Skeletal muscle tissue (tissue), 4 donors: ENCODE results near the gene FBXO27. TPM values are rescaled to one million over a fixed set of nuclear protein-coding genes. Genes with fewer than 3 reads are reported as not detected.

Experiments
- H3K27ac ChIP-seq: one replicate; pipeline ENCODE4 v1.7.0; 2013; ENCODE audit warnings: mild to moderate bottlenecking, low read depth, low read length, inconsistent platforms
- H3K27me3 ChIP-seq, 3 donors: one replicate each; pipeline ENCODE4 v1.7.0; 2013; ENCODE audit warnings: low read length in 3 of 3; ENCODE audit not compliant: control insufficient read depth in 3 of 3, insufficient read depth in 3 of 3
- H3K36me3 ChIP-seq, 3 donors: one replicate each; pipeline ENCODE4 v1.7.0; 2013; ENCODE audit warnings: low read length in 3 of 3; ENCODE audit not compliant: control insufficient read depth in 3 of 3, insufficient read depth in 3 of 3
- H3K4me1 ChIP-seq, 3 donors: one replicate each; pipeline ENCODE4 v1.7.0; 2013; ENCODE audit warnings: low read length in 3 of 3, mild to moderate bottlenecking in 3 of 3; ENCODE audit not compliant: control insufficient read depth in 3 of 3, insufficient read depth in 3 of 3
- H3K4me3 ChIP-seq, 3 donors: one replicate each; pipeline ENCODE4 v1.7.0; 2013; ENCODE audit warnings: low read length in 3 of 3
- H3K9ac ChIP-seq, 3 donors: one replicate each; pipeline ENCODE4 v1.7.0; 2013; ENCODE audit warnings: low read length in 3 of 3, mild to moderate bottlenecking in 3 of 3, moderate library complexity in 2 of 3, low read depth in 1 of 3
- H3K9me3 ChIP-seq, 3 donors: one replicate each; pipeline ENCODE4 v1.7.0; 2013; ENCODE audit warnings: low read length in 3 of 3; ENCODE audit not compliant: control insufficient read depth in 3 of 3
- total RNA-seq: library from RNA; depleted of rRNA; stranded (reverse); fragments of >200 nt; gene quantifications from one replicate; pipeline ENCODE4 v1.2.3, GENCODE V29; 2014
- donor health status: Osteomylitis.

Gene FBXO27
- total RNA-seq, 1 donor from 2014 or later, result 1.0 TPM

GRCh38 chr19:39046037-39046821 lies 13.9 kb upstream of the FBXO27 start:
- H3K9me3 ChIP-seq, result no peaks in the 10 kb centered on the region
- H3K4me1 ChIP-seq, result no peaks in the 10 kb centered on the region

GRCh38 chr19:39045506-39045905 lies 13.2 kb upstream of the FBXO27 start:
- H3K36me3 ChIP-seq, result no peaks in the 10 kb centered on the region
- no peaks in the 10 kb centered on the region for H3K9me3 ChIP-seq
- H3K9ac ChIP-seq, result no peak overlapping the region
- peaks cover 0 to 3% (median 3%) of the 10 kb centered on the region in 3 donors for H3K27me3 ChIP-seq
- no peak overlapping the region for H3K27ac ChIP-seq
- H3K4me1 ChIP-seq, result no peaks in the 10 kb centered on the region
- H3K4me3 ChIP-seq, result no peak overlapping the region

More at GRCh38 chr19:39046037-39046821, 13.9 kb upstream of the FBXO27 start:
- H3K27ac ChIP-seq, result no peak overlapping the region
- H3K9ac ChIP-seq, result no peak overlapping the region
- H3K36me3 ChIP-seq, result no peaks in the 10 kb centered on the region
- no peak overlapping the region for H3K4me3 ChIP-seq
- peaks cover 0 to 3% (median 3%) of the 10 kb centered on the region in 3 donors for H3K27me3 ChIP-seq

GRCh38 chr19:39038098-39038497 lies 5.7 kb upstream of the FBXO27 start:
- Histone ChIP-seq H3K4me3 (no peak overlapping the region), H3K27ac (no peak overlapping the region), H3K27me3 (peaks cover 0 to 8% (median 5%) of the 10 kb centered on the region in 3 donors), H3K4me1 (no peaks in the 10 kb centered on the region), H3K36me3 (no peaks in the 10 kb centered on the region), H3K9me3 (no peaks in the 10 kb centered on the region), H3K9ac (no peak overlapping the region)

GRCh38 chr19:39037194-39037593 lies 4.8 kb upstream of the FBXO27 start:
- peaks cover 0 to 7% (median 0%) of the 10 kb centered on the region in 3 donors for H3K4me1 ChIP-seq
- no peaks in the 10 kb centered on the region for H3K36me3 ChIP-seq
- H3K27ac ChIP-seq, result no peak overlapping the region
- no peaks in the 10 kb centered on the region for H3K9me3 ChIP-seq
- no peak overlapping the region for H3K4me3 ChIP-seq
- H3K9ac ChIP-seq, result no peak overlapping the region
- H3K27me3 ChIP-seq, result peaks cover 0 to 11% (median 5%) of the 10 kb centered on the region in 3 donors

GRCh38 chr19:39036581-39036980 lies 4.2 kb upstream of the FBXO27 start:
- no peak overlapping the region for H3K4me3 ChIP-seq
- H3K27me3 ChIP-seq, result peaks cover 0 to 11% (median 5%) of the 10 kb centered on the region in 3 donors
- H3K9ac ChIP-seq, result no peak overlapping the region
- H3K4me1 ChIP-seq, result peaks cover 3 to 10% (median 4%) of the 10 kb centered on the region in 3 donors
- no peak overlapping the region for H3K27ac ChIP-seq
- H3K9me3 ChIP-seq, result no peaks in the 10 kb centered on the region
- no peaks in the 10 kb centered on the region for H3K36me3 ChIP-seq

- Histone ChIP-seq H3K4me1 (peaks cover 8 to 14% (median 10%) of the 10 kb centered on the region in 3 donors), H3K4me3 (peak overlapping the region; percentile 65 to 75 (median 67)), H3K36me3 (peaks cover 0 to 5% (median 0%) of the 10 kb centered on the region in 3 donors), H3K27me3 (peaks cover 0 to 6% (median 0%) of the 10 kb centered on the region in 3 donors), H3K9ac (peak overlapping the region in 1 of 3 donors; percentile 69), H3K27ac (no peak overlapping the region), H3K9me3 (no peaks in the 10 kb centered on the region)
These were observed 834 bp downstream of the FBXO27 start for GRCh38 chr19:39031368-39032062.

GRCh38 chr19:39030854-39031367 lies 1.4 kb downstream of the FBXO27 start:
- H3K4me3 ChIP-seq, result peak overlapping the region; percentile 38 to 75 (median 67)
- no peaks in the 10 kb centered on the region for H3K9me3 ChIP-seq
- peak overlapping the region in 2 of 3 donors; percentile 30 to 60 for H3K9ac ChIP-seq
- H3K27me3 ChIP-seq, result peaks cover 0 to 6% (median 0%) of the 10 kb centered on the region in 3 donors
- no peak overlapping the region for H3K27ac ChIP-seq
- peaks cover 8 to 14% (median 10%) of the 10 kb centered on the region in 3 donors for H3K4me1 ChIP-seq
- H3K36me3 ChIP-seq, result peaks cover 0 to 5% (median 0%) of the 10 kb centered on the region in 3 donors

GRCh38 chr19:39024875-39025641 lies 7.3 kb downstream of the FBXO27 start:
- Histone ChIP-seq H3K27ac (no peak overlapping the region), H3K9me3 (peaks cover 0 to 3% (median 0%) of the 10 kb centered on the region in 3 donors), H3K4me3 (no peak overlapping the region), H3K9ac (no peak overlapping the region), H3K27me3 (no peaks in the 10 kb centered on the region), H3K36me3 (peaks cover 0 to 5% (median 0%) of the 10 kb centered on the region in 3 donors), H3K4me1 (no peaks in the 10 kb centered on the region)

GRCh38 chr19:39021063-39021462 lies 11.3 kb downstream of the FBXO27 start:
- Histone ChIP-seq H3K27ac (no peak overlapping the region), H3K9me3 (peaks cover 0 to 3% (median 0%) of the 10 kb centered on the region in 3 donors), H3K4me3 (no peak overlapping the region), H3K27me3 (no peaks in the 10 kb centered on the region), H3K4me1 (no peaks in the 10 kb centered on the region), H3K36me3 (no peaks in the 10 kb centered on the region), H3K9ac (no peak overlapping the region)
